DMS114 treated with DMSO at 0.1 percent for 48 hours (cell line): Measurements from ENCODE around the gene OCA2.
"Not testable (repeated sequence)": the region's sequence is repeated elsewhere in the genome, so short reads cannot be mapped to it uniquely, and the experiment has no call there.

ENCODE experiments used
- DNase-seq: peaks from one replicate; lab custom pipeline; 2025; ENCODE audit not compliant: unreplicated experiment; lab: John Stamatoyannopoulos, UW

OCA2 gene

GRCh38 chr15:28121577-28121976 lies 22.5 kb upstream of the OCA2 start:
- not testable (repeated sequence) for DNase-seq

DNA sequence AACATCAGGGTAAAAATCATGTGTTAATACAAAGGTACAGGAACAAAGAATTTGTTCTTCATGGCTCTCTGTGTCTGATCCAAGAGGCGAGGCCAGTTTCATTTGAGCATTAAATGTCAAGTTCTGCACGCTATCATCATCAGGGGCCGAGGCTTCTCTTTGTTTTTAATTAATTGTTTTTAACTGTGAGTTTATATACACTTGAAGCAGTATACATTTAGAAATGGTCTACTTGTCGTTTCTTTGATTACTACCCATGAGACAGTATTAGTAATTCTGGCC lies 21.2 kb upstream of the OCA2 start:
- DNase-seq: no peak

DNA sequence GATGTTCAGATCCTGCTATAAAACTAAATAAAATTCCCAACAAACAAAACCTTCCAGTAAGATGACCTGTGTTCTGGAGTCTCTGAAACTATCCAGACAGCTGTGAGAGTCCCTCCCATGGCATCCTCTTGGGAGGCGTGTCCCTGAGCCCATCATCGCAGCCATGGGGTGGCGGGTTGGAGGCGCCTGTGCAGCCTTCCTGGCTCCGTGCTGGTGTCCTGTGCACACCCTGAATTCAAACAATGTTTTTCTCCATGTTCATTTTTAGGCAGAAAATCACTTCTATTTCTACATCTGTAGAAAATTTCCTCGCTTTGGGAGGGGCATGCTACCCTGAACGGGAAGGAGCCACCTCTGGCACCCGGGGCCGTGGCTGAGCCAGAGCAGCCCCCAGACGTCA lies 19.4 kb upstream of the OCA2 start:
- DNase-seq: no peak

GRCh38 chr15:28118083-28118482 lies 19.0 kb upstream of the OCA2 start:
- no peak for DNase-seq

GRCh38 chr15:28117432-28117990 lies 18.4 kb upstream of the OCA2 start:
- no peak for DNase-seq

DNA sequence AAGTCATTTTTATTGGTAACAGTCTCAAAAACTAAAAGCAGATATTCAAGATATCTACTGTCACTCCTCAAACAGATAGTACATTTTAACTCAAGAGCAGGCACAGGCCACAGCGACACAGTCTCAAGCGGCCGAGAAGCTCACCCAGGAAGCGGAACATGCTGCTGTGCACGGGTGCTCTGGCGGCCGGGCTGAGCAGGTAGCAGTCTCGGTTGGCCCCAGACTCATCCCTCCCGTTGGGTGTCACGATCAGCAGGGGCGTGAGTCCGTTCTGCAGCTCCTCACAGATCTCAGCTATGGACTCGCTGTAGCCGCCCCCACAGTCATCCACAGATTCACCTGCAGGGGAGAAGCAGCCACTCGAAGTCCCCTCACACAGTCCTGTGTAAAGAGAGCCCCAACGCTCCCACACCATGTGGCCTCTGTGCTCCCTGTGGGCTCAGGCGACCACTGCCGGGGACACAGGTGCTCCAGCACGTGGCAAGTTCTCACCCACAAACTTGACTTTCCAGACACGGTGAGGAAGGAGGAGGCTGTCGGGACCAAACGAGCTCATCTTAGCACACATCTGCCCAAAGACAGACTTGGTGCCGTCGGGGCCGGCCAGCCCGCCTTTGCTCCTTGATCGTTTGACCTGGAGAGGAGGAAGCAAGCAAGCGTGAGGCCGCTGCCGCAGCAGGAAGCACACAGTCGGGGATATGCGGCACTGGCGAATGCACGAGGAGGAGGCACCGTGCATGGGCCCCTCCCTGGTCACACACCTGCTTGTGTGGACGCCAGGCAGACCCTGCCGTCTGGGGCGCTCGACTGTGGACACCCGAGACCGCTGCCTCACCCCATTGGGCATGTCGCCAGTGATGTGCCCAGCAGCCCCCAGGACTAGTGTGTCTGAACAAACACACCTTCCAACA lies 17.7 kb upstream of the OCA2 start:
- DNase-seq: no peak

DNA sequence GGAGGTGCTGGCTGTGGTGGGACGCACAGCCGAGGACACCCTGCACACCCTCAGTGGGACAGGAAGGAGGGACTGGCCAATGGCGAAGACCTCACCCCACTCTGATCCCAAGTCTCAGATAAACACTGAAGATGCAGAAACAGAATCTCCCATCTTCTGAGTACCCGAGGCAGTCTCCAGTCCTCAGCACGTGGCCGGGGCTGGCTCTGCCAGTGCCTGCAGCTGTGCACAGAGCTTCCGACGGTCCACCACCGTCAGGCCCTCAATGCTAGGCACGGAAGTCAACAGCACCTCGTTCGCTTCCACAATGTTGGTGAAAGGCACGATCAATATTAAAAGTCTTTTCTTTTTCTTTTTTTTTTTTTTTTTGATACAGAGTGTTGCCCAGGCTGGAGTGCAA lies 16.8 kb upstream of the OCA2 start:
- no peak for DNase-seq

DNA sequence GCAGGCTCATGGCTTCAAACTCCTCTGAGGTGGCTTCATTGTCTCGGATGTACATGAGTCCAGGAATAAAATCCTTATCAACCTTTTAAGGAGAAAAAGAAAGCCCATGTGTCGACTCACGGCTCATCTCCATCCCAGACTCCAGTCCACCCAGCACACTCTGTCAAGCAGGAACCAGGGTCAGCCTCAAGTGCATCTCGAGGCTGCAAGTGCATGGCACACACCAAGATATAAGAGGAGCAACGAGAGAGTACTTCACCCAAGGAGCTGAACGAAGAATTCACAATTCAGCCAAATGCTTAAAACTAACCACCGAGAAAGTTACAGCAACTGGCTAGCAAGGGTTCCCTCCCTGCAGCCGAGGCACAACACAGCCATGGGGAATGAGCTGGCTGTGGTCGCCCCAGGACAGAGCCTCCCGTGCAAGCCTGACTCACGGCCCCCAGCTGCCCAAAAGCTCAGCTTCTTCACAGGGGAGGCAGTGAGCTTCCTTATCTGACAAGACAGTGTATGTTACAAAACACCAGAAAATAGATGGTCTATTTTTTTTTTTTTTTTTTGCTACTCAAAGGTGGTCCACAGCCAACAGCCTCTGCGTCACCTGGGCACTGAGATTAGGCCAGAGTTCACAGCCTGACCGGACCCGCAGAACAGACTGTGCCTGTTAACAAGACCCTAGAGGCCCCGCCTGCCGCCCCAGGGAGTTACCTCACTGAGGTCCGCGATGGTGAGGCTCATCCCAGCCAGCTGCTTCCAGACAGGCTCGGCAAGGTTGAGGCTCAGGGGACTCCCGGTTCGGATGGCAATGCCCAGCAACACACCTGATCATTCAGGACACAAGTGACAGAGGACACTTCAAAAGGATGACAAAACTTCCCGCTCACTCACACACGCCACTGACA lies 15.9 kb upstream of the OCA2 start:
- no peak for DNase-seq

GRCh38 chr15:28114114-28114455 lies 15.0 kb upstream of the OCA2 start:
- no peak for DNase-seq

DNA sequence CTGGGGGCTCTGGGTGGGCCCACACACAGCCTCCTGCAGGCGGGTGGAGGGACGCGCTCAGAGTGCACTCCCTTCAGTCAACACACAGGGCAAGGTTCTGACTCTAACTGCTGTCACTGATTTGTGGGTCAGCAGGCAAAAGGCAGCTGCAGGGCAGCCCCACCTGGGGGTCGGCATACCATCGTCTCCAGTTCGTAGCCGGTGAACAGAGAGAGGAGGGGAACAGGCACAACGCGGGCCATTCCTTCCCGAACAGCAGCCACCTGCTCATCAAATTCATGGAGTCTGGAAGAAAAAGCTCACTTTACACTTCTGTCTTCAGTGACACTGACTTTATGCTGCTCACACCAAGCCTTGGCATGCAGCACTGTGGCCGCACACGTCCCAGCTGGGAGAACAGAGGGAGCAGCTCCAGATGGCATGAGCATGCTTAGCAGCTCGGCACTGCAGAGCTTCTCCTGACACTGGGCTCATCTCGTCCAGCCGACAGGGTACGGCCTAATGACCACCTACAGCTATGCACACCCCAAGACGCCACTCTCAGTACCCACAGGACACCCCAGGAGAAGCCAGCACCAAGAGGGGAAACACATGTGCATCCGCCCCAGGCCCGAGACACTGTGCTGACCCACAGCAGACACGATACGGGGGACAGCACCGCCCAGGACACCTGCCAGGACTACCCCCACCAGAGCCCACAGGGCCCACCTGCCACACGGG lies 14.4 kb upstream of the OCA2 start:
- no peak for DNase-seq

DNA sequence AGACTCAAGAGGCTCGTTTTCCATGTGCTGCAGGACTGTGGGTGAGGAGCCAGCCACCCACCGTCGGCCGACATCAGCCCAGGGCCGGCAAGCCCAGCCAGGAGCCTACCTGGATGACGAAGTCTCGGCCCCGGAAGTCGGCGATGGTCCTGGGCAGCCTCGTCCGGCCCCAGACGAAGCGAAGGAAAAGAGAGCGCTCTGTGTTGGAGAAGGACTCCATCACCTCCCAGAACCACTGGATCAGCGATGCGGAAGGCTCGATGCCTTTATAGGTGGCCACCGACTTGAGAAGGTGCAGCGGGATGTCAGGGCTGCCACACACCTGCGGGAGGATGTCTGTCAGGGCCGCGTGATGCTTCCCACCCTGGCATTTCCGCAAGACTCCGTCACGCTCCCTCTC lies 13.8 kb upstream of the OCA2 start:
- DNase-seq: no peak

- DNase-seq: no peak
Observed at GRCh38 chr15:28112101-28112760, 13.1 kb upstream of the OCA2 start.

- no peak for DNase-seq
Observed at GRCh38 chr15:28111543-28111942, 12.4 kb upstream of the OCA2 start.

DNA sequence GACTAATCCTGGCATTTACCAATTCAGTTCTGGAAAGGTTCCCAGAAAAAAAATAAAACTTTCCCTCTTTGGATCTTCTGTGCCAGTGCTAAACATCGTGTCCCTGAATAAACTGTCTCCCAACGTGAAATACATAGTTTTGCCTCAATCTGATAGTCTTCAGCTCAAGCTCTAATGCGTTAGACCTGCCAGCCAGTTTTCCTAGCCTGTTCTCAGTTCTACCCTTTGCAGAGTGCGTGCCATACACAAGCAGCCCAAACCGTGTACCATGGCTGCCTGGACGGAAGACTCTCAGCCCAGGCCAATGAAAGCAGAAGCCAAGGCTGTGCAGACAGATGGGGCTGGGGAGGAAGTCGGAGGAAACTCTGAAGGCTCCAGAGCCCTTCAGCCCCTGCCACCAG lies 11.4 kb upstream of the OCA2 start:
- no peak for DNase-seq

DNA sequence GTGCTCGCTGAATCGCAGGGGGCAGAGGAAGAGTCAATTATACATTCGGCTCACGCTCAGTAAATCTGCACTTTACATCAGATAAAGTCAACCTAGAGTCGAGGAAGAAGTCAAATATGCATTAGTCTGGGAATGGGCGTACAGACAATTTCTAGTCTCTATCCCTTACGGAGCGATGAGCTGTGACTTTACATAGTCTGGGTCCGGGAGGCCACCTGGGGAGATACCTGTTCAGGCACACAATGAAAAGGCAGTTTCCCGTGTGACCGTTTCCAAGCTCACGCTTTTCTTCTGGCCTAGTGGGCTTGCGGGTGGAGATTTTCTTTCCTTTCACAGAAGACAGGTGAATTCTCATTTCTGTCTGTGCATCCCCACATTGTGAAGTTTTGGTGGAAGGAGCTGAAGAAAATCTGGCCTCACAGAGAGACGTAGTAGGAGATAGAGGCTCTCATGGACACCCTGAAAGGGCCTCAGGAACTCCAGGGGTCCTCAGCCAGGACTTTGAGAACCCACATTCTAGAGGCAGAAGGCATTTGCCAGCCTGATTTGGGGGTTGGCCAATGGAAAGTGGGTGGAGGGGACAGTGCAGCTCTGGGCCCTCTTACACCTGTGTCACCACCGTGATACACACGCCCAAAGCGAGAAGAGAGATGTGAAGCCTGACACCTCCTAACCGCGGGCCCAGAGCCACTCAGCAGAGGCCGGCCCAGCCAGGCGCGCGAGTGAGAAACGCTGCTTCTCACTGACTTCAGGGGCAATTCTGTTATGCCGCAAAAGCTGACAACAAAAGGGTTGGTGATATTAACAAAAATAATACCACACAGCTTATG lies 10.7 kb upstream of the OCA2 start:
- no peak for DNase-seq

DNA sequence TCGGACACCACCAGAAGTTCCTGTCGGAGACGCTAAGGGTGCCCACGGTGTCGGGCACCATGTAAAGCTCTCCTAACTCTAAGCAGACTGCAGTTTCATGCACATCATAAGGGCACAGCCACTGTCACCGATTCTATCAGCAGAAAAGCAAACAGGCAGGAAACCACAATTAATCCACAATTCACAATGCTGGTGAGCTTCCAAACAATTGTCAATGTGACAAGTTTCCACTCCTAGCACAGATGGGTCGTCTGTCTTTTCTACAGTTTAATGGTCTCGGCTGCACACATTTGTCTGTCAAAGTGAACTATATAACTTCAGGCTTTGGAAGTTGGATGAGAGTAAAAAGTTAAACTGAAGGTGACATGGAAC lies 8.8 kb upstream of the OCA2 start:
- DNase-seq: no peak

DNA sequence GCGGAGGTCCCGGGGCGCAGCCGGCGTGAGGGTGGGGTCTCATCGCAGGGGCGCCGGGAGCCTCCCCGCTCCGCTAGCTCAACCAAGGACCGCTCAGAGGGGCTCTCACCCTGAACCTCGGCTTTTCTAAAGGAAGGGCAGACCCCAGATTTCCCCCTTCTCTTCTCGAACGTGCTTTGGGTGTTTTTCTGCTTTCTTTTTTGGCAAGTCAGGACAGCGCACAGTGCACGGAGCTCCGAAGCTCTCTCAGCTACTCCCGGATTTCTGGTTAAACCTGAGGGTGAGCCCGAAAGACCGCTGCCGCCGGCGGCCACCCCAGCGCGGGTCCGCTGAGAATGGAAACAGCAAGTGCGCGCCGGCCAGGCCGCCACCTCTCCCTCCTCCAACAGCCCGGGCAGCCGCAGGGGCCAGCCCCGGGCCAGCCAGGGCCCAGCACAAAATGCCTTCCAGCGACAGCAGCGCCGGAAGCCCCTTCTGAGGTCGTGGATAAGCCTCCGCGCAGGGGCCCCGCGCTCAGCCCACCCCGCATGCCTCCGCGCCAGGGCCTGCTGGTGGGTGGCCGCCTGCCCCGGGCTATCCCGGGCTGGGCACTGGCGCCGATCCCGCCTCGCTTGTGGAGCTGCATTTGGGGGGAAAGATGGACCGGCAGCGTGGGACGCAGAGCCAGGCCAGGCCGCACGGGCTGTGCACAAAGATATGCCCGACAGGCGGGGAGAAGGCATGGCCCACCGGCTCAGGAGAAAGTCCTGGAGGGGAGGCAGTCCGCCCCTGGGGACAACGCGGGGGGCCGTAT lies 8.2 kb upstream of the OCA2 start:
- no peak for DNase-seq

GRCh38 chr15:28106294-28107110 lies 7.4 kb upstream of the OCA2 start:
- no peak for DNase-seq
